GM19023 (cell line): ENCODE results near the gene ALB.

ENCODE experiments used
- ATAC-seq: cut with Tn5 transposase; IDR thresholded peaks from one replicate; pipeline ENCODE4 v1.9.1; 2021; ENCODE audit warnings: mild to moderate bottlenecking, moderate library complexity; ENCODE audit not compliant: unreplicated experiment

ALB gene

DNA sequence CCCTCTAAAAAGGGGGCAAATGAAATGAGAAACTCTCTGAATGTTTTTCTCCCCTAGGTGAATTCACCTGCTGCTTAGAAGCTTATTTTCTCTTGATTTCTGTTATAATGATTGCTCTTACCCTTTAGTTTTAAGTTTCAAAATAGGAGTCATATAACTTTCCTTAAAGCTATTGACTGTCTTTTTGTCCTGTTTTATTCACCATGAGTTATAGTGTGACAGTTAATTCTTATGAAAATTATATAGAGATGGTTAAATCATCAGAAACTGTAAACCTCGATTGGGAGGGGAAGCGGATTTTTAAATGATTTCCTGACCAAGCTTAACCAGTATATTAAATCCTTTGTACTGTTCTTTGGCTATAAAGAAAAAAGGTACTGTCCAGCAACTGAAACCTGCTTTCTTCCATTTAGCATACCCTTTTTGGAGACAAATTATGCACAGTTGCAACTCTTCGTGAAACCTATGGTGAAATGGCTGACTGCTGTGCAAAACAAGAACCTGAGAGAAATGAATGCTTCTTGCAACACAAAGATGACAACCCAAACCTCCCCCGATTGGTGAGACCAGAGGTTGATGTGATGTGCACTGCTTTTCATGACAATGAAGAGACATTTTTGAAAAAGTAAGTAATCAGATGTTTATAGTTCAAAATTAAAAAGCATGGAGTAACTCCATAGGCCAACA lies 4.2 kb downstream of the ALB start:
- ATAC-seq: no peak

DNA sequence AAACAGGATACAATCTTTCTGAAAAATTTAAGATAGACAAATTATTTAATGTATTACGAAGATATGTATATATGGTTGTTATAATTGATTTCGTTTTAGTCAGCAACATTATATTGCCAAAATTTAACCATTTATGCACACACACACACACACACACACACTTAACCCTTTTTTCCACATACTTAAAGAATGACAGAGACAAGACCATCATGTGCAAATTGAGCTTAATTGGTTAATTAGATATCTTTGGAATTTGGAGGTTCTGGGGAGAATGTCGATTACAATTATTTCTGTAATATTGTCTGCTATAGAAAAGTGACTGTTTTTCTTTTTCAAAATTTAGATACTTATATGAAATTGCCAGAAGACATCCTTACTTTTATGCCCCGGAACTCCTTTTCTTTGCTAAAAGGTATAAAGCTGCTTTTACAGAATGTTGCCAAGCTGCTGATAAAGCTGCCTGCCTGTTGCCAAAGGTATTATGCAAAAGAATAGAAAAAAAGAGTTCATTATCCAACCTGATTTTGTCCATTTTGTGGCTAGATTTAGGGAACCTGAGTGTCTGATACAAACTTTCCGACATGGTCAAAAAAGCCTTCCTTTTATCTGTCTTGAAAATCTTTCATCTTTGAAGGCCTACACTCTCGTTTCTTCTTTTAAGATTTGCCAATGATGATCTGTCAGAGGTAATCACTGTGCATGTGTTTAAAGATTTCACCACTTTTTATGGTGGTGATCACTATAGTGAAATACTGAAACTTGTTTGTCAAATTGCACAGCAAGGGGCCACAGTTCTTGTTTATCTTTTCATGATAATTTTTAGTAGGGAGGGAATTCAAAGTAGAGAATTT lies 5.2 kb downstream of the ALB start:
- ATAC-seq: no peak

DNA sequence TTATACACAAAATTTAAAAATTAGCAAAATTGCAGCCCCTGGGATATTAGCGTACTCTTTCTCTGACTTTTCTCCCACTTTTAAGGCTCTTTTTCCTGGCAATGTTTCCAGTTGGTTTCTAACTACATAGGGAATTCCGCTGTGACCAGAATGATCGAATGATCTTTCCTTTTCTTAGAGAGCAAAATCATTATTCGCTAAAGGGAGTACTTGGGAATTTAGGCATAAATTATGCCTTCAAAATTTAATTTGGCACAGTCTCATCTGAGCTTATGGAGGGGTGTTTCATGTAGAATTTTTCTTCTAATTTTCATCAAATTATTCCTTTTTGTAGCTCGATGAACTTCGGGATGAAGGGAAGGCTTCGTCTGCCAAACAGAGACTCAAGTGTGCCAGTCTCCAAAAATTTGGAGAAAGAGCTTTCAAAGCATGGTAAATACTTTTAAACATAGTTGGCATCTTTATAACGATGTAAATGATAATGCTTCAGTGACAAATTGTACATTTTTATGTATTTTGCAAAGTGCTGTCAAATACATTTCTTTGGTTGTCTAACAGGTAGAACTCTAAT lies 6.0 kb downstream of the ALB start:
- no peak for ATAC-seq

DNA sequence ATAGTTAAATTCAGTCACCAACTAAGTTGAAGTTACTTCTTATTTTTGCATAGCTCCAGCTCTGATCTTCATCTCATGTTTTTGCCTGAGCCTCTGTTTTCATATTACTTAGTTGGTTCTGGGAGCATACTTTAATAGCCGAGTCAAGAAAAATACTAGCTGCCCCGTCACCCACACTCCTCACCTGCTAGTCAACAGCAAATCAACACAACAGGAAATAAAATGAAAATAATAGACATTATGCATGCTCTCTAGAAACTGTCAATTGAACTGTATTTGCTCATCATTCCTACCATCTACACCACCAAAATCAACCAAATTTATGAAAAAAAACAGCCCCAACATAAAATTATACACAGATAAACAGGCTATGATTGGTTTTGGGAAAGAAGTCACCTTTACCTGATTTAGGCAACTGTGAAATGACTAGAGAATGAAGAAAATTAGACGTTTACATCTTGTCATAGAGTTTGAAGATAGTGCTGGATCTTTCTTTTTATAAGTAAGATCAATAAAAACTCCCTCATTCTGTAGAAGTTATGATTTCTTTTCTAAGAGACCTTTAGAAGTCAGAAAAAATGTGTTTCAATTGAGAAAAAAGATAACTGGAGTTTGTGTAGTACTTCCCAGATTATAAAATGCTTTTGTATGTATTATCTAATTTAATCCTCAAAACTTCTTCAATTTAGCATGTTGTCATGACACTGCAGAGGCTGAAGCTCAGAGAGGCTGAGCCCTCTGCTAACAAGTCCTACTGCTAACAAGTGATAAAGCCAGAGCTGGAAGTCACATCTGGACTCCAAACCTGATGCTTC lies 7.0 kb downstream of the ALB start:
- no peak for ATAC-seq

DNA sequence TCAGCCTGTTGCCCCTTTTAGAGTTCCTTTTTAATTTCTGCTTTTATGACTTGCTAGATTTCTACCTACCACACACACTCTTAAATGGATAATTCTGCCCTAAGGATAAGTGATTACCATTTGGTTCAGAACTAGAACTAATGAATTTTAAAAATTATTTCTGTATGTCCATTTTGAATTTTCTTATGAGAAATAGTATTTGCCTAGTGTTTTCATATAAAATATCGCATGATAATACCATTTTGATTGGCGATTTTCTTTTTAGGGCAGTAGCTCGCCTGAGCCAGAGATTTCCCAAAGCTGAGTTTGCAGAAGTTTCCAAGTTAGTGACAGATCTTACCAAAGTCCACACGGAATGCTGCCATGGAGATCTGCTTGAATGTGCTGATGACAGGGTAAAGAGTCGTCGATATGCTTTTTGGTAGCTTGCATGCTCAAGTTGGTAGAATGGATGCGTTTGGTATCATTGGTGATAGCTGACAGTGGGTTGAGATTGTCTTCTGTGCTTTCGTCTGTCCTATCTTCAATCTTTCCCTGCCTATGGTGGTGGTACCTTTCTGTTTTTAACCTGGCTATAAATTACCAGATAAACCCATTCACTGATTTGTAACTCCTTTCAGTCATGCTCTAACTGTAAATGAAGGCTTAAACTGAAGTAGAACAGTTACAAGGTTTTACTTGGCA lies 7.8 kb downstream of the ALB start:
- ATAC-seq: no peak

DNA sequence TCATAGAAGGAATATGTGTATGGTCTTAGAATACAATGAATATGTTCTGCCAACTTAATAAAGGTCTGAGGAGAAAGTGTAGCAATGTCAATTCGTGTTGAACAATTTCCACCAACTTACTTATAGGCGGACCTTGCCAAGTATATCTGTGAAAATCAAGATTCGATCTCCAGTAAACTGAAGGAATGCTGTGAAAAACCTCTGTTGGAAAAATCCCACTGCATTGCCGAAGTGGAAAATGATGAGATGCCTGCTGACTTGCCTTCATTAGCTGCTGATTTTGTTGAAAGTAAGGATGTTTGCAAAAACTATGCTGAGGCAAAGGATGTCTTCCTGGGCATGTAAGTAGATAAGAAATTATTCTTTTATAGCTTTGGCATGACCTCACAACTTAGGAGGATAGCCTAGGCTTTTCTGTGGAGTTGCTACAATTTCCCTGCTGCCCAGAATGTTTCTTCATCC lies 9.2 kb downstream of the ALB start:
- no peak for ATAC-seq

DNA sequence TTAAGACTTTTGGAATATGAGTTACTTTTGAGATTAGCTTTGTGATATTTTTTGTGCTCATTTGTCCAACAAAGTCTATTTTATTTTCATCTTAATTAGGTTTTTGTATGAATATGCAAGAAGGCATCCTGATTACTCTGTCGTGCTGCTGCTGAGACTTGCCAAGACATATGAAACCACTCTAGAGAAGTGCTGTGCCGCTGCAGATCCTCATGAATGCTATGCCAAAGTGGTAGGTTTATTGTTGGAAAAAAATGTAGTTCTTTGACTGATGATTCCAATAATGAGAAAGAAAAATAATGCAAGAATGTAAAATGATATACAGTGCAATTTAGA lies 10.8 kb downstream of the ALB start:
- ATAC-seq: no peak

DNA sequence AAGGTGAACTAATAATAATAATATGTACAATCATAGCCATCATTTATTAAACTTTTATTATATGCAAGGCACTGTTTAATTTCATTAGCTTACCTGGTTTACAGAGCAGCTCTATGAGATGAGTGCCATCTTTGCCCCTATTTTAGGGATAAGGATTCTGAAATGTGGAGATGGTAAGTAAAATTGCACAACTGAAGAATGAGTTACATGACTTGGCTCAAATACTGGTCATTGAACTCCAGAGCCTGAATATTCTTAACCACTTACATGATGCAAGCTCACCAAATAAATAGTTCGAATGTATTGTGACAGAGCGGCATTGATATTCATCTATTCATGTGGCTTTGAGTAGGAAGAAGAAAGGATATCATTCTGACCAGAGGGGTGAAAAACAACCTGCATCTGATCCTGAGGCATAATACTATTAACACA lies 11.7 kb downstream of the ALB start:
- no peak for ATAC-seq

DNA sequence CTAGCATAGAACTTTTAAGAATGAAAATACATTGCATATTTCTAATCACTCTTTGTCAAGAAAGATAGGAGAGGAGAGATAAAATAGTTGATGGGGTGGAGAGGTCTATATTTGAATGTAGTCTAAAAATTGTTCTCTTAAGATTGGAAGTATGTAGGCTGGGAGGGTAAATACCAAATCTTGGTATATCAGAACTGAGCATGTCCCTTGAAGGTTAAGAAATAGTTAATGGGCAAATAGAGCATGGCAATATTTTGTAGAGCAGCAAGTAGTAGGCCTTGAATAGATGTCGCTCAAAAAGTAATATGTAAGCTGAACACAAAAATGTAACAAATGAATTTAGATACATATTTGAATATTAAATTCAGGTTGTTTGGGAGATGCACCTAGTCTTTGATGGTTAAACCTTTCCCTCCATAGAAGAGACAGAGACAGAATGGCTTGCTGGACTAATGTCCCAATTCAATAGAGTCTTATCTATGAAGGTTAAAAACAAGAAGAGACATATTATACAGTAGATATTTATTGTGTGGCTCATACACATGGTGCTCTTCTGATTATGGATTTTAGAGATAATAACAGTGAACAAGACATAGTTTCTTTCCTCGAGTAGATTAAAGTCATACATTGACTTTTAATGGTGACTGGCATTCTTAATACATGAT lies 12.5 kb downstream of the ALB start:
- no peak for ATAC-seq

DNA sequence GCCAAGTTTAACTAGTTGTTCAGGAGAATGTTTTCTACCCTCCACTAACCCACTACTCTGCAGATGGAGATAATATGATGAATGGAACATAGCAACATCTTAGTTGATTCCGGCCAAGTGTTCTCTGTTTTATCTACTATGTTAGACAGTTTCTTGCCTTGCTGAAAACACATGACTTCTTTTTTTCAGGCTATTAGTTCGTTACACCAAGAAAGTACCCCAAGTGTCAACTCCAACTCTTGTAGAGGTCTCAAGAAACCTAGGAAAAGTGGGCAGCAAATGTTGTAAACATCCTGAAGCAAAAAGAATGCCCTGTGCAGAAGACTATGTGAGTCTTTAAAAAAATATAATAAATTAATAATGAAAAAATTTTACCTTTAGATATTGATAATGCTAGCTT lies 13.3 kb downstream of the ALB start:
- ATAC-seq: no peak

DNA sequence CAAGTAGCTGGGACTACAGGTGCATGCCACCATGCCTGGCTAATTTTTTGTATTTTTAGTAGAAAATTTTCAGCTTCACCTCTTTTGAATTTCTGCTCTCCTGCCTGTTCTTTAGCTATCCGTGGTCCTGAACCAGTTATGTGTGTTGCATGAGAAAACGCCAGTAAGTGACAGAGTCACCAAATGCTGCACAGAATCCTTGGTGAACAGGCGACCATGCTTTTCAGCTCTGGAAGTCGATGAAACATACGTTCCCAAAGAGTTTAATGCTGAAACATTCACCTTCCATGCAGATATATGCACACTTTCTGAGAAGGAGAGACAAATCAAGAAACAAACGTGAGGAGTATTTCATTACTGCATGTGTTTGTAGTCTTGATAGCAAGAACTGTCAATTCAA lies 13.9 kb downstream of the ALB start:
- no peak for ATAC-seq

DNA sequence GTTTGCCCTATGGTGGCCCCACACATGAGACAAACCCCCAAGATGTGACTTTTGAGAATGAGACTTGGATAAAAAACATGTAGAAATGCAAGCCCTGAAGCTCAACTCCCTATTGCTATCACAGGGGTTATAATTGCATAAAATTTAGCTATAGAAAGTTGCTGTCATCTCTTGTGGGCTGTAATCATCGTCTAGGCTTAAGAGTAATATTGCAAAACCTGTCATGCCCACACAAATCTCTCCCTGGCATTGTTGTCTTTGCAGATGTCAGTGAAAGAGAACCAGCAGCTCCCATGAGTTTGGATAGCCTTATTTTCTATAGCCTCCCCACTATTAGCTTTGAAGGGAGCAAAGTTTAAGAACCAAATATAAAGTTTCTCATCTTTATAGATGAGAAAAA lies 14.6 kb downstream of the ALB start:
- ATAC-seq: no peak

DNA sequence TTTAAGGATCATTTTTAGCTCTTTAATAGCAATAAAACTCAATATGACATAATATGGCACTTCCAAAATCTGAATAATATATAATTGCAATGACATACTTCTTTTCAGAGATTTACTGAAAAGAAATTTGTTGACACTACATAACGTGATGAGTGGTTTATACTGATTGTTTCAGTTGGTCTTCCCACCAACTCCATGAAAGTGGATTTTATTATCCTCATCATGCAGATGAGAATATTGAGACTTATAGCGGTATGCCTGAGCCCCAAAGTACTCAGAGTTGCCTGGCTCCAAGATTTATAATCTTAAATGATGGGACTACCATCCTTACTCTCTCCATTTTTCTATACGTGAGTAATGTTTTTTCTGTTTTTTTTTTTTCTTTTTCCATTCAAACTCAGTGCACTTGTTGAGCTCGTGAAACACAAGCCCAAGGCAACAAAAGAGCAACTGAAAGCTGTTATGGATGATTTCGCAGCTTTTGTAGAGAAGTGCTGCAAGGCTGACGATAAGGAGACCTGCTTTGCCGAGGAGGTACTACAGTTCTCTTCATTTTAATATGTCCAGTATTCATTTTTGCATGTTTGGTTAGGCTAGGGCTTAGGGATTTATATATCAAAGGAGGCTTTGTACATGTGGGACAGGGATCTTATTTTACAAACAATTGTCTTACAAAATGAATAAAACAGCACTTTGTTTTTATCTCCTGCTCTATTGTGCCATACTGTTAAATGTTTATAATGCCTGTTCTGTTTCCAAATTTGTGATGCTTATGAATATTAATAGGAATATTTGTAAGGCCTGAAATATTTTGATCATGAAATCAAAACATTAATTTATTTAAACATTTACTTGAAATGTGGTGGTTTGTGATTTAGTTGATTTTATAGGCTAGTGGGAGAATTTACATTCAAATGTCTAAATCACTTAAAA lies 15.3 kb downstream of the ALB start:
- ATAC-seq: no peak

DNA sequence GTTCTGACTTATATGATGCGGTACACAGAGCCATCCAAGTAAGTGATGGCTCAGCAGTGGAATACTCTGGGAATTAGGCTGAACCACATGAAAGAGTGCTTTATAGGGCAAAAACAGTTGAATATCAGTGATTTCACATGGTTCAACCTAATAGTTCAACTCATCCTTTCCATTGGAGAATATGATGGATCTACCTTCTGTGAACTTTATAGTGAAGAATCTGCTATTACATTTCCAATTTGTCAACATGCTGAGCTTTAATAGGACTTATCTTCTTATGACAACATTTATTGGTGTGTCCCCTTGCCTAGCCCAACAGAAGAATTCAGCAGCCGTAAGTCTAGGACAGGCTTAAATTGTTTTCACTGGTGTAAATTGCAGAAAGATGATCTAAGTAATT lies 16.5 kb downstream of the ALB start:
- ATAC-seq: no peak

DNA sequence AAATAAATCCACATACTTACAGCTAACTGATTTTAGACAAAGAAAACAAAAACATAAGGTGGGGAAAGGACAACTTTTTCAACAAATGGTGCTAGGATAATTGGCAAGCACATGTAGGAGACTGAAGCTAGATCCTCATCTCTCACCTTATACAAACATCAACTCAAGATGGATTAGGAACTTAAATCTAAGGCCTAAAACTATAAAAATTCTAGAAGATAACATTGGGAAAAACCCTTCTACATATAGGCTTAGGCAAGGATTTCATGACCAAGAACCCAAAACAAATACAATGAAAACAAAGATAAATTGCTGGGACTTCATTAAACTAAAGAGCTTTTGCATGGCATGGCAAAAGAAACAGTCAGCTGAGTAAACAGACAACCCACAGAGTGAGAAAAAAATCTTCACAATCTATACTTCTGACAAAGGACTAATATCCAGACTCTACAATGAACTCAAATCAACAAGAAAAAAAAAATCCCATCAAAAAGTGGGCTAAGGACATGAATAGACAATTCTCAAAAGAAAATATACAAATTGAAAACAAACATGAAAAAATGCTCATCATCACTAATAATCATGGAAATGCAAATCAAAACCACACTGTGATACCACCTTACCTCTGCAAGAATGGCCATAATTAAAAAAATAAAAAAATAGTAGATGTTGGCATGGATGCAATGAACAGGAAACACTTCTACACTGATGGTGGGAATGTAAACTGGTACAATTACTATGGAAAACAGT lies 17.8 kb downstream of the ALB start:
- no peak for ATAC-seq

DNA sequence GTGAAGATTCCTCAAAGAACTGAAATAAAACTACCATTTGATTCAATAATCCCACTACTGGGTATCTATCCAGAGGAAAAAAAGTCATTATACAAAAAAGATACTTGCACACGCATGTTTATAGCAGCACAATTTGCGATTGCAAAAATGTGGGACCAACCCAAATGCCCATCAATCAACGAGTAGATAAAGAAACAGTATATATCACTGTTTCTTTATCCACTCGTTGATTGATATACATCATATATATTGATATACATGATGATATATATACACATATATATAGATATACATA lies 18.3 kb downstream of the ALB start:
- ATAC-seq: no peak

DNA sequence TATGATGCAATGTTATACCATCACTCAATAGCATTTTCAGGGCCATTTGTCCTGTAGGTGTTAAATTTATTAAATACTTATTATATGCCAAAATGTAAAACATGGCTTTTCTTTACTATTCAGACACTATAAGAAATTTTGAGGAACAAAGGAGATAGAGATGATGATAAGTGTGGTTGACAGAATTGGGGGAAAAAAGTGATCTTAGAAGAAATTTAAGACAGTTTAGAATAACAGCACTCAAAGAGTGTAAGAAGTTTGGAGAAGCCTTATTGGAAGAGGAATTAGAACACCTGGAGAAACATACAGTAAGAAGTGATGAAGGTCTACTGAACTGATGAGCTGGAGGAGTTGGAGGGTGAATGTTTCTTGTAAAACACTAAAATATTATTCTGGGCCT lies 19.1 kb downstream of the ALB start:
- no peak for ATAC-seq

DNA sequence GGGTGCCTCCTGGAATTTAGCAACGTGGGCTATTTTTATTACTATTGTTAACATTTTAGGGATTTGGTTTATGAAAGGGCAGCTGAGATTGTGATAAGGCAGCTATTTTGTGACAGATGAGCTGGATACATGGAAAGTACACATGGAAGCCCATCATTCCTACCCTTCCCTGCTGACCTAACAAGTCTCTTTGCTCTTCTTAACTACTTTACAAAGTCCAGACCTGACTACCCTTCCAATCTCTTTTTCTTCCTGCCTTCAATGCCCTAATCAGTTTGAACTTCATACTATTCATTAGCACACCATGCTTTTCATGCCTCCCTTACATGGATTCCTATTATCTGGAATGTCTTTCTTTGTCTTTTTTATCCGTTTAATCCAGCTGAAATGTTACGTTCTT lies 22.6 kb downstream of the ALB start:
- no peak for ATAC-seq

DNA sequence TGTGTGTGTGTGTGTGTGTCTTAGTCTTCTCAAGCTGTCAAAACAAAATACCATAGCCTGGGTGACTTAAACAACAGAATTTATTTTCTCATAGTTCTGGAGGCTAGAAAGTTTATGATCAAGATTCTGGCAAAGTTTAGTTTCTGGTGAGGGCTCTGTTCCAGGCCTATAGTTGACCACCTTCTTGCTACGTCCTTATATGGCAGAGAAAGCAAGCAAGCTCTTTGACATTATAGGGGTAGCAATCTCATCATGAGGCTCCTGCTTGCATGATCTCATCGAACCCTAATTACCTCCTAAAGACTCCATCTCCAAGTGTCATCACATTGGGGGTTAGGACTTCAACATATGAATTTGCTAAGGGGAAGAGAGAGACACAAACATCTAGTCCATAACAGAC lies 25.0 kb downstream of the ALB start:
- ATAC-seq: no peak
